ENCODE measurements around the gene KDELR3. TPM values are rescaled to one million over a fixed set of nuclear protein-coding genes. Genes with fewer than 3 reads are reported as not detected.

Gene KDELR3
- total and polyA plus RNA-seq, 10 of the 15 experiments (the other 5 are each of a cell fraction or from before 2014, with no cell fraction given) = 0.15 to 0.98 (median 0.25) TPM; not detected in 1

DNA sequence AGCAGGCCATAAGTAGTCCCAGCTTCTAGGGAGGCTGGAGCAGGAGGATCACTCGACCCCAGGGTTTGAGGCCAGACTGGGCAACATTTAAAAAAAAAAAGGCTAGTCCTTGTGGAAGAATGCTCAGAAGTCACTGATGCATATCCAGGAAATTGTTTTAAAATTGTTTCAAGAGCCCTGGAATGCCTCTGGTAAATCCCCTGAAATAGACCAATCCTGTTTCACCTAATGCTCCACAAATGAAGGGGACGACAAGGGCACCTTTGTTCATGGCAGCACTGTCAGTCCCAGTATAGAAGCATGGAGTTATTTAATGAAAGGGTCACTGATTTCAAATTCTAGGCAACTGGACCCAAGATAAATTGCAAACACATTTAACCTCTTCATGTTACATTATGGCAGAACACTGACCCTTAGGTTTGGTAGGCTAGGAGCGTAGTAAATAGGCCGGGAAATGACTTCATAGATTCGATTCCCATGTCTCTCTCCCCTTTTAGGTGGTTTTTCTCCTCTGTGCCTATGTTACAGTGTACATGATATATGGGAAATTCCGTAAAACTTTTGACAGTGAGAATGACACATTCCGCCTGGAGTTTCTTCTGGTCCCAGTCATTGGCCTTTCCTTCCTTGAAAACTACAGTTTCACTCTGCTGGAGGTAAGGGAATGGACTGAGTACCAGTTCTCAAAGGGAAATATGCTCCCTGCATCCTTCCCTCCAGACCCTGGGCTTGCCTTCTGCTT, 11.4 kb downstream of the KDELR3 start (continued):
- TF ChIP-seq, protein P1, sequence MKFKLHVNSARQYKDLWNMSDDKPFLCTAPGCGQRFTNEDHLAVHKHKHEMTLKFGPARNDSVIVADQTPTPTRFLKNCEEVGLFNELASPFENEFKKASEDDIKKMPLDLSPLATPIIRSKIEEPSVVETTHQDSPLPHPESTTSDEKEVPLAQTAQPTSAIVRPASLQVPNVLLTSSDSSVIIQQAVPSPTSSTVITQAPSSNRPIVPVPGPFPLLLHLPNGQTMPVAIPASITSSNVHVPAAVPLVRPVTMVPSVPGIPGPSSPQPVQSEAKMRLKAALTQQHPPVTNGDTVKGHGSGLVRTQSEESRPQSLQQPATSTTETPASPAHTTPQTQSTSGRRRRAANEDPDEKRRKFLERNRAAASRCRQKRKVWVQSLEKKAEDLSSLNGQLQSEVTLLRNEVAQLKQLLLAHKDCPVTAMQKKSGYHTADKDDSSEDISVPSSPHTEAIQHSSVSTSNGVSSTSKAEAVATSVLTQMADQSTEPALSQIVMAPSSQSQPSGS (IDR thresholded peaks at IDR 0.05; ENCODE audit: low read length) = no peak
- TF ChIP-seq SIN3A (IDR thresholded peaks at IDR 0.05; ENCODE audit: low read depth, low read length) = no peak

DNA sequence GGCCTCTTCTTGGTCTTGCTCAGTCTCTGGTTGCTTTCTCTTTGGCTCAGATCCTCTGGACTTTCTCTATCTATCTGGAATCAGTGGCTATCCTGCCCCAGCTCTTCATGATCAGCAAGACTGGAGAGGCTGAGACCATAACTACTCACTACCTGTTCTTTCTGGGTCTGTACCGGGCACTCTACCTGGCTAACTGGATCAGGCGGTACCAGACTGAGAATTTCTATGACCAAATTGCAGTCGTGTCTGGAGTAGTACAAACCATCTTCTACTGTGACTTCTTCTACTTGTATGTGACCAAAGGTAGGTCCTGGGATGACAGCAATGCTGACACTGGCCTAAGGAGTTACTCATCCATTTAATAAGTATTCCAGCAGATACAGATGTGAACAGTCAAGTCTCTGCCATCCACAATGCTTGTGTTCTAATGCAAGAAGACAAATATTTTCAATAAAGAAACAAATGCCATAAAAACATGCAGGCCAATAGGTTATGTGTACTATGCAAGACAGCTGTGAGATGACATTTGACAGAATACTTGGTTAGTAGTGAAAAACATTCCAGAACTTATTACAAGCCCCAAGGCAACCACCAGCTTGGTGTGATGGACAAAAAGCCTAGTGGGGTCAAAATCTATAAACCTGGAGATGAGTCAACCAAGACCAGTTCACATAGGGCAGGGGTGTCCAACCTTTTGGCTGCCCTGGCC, 13.4 kb downstream of the KDELR3 start:
- POLR2A ChIA-PET = interaction anchor here (0.5 kb wide), 1 partner anchor 21 kb away, joined by 4 read pairs; no protein-coding TSS in a partner anchor
- Histone ChIP-seq H3K9ac (ENCODE audit: control insufficient read depth, insufficient read depth, low read length) (no peak overlapping the region), H3K4me2 (ENCODE audit: control insufficient read depth, insufficient read depth) (no peak overlapping the region), H3K4me1 (ENCODE audit: control insufficient read depth, insufficient read depth, low read length) (no peaks in the 10 kb centered on the region), H3K27me3 (replicated peaks in 1 of 2; ENCODE audit: control insufficient read depth in 2 of 2, insufficient read depth in 2 of 2, low read length in 1 of 2) (no peaks in the 10 kb centered on the region), H3K4me3 (no peak overlapping the region), H2AFZ (ENCODE audit: control insufficient read depth, low read depth, low read length) (no peak overlapping the region), H3K79me2 (ENCODE audit: control insufficient read depth, insufficient read depth, low read length) (no peaks in the 10 kb centered on the region), H3K36me3 (ENCODE audit: control insufficient read depth in 2 of 2, insufficient read depth in 2 of 2, low read length in 1 of 2) (peaks cover 9 to 32% of the 10 kb centered on the region in 2 experiments), H3K27ac (ENCODE audit: control insufficient read depth, insufficient read depth) (no peak overlapping the region), H3K9me3 (replicated peaks; ENCODE audit: control insufficient read depth, insufficient read depth, low read length) (no peaks in the 10 kb centered on the region), H4K20me1 (ENCODE audit: control insufficient read depth, insufficient read depth) (no peaks in the 10 kb centered on the region; the same call in 1 of the 2 replicates)
- RAD21 ChIA-PET (ENCODE audit: unreplicated experiment) = no interaction called here
- BruUV-seq (replicated peaks) = no TSS peak
- FAIRE-seq (no peak), ATAC-seq (no peak; the same call in 2 of the 3 replicates), DNase-seq (ENCODE audit: low read depth, low spot score) (no peak)
- TF ChIP-seq JUND (IDR thresholded peaks at IDR 0.05; ENCODE audit: low read depth, low read length) (no peak), ZNF384 (IDR thresholded peaks at IDR 0.05; ENCODE audit: borderline replicate concordance, low read depth, low read length) (no peak), POU2F2 (IDR thresholded peaks at IDR 0.05; ENCODE audit: borderline replicate concordance, low read depth, low read length) (0 out of 3 replicates have a peak, but pooled peaks have one; percentile 8), ASH2L (IDR thresholded peaks at IDR 0.05; ENCODE audit: borderline replicate concordance, low read depth) (no peak), TARDBP (IDR thresholded peaks at IDR 0.05; ENCODE audit: borderline replicate concordance) (no peak), PML (IDR thresholded peaks at IDR 0.05; ENCODE audit: low read length) (0 out of 2 replicates have a peak, but pooled peaks have one; percentile 66), POLR2A (IDR thresholded peaks at IDR 0.05; ENCODE audit: low read depth, low read length) (0 out of 2 replicates have a peak, but pooled peaks have one; percentile 31)
- TF ChIP-seq, protein P2, sequence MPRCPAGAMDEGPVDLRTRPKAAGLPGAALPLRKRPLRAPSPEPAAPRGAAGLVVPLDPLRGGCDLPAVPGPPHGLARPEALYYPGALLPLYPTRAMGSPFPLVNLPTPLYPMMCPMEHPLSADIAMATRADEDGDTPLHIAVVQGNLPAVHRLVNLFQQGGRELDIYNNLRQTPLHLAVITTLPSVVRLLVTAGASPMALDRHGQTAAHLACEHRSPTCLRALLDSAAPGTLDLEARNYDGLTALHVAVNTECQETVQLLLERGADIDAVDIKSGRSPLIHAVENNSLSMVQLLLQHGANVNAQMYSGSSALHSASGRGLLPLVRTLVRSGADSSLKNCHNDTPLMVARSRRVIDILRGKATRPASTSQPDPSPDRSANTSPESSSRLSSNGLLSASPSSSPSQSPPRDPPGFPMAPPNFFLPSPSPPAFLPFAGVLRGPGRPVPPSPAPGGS (IDR thresholded peaks at IDR 0.05; ENCODE audit: borderline replicate concordance, insufficient read depth, low read depth, low read length, poor library complexity, severe bottlenecking) = peak; percentile 31
- TF ChIP-seq, protein P3, sequence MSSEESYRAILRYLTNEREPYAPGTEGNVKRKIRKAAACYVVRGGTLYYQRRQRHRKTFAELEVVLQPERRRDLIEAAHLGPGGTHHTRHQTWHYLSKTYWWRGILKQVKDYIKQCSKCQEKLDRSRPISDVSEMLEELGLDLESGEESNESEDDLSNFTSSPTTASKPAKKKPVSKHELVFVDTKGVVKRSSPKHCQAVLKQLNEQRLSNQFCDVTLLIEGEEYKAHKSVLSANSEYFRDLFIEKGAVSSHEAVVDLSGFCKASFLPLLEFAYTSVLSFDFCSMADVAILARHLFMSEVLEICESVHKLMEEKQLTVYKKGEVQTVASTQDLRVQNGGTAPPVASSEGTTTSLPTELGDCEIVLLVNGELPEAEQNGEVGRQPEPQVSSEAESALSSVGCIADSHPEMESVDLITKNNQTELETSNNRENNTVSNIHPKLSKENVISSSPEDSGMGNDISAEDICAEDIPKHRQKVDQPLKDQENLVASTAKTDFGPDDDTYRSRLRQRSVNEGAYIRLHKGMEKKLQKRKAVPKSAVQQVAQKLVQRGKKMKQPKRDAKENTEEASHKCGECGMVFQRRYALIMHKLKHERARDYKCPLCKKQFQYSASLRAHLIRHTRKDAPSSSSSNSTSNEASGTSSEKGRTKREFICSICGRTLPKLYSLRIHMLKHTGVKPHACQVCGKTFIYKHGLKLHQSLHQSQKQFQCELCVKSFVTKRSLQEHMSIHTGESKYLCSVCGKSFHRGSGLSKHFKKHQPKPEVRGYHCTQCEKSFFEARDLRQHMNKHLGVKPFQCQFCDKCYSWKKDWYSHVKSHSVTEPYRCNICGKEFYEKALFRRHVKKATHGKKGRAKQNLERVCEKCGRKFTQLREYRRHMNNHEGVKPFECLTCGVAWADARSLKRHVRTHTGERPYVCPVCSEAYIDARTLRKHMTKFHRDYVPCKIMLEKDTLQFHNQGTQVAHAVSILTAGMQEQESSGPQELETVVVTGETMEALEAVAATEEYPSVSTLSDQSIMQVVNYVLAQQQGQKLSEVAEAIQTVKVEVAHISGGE (CRISPR knock-in tag; IDR thresholded peaks at IDR 0.05) = no peak
- in situ Hi-C loops (cut with MboI) (no loop called here), intact Hi-C loops (cut with micrococcal nuclease; ENCODE audit: unreplicated experiment) (loop anchor here (10.0 kb wide), 1 partner anchor 427 kb away; the partner anchor contains the start of gene PICK1)
- 98% methylated on average over 3 of the region's 3 CpGs for WGBS (ENCODE audit: insufficient coverage, insufficient replicate concordance, low lambda C conversion rate, missing lambda C conversion rate)
- CTCF ChIA-PET = interaction anchor here (0.6 kb wide), 1 partner anchor 591 kb away, joined by 3 read pairs; no protein-coding TSS in a partner anchor
- SMC1A ChIA-PET (ENCODE audit: uncharacterized antibody, unreplicated experiment) = interaction anchor here (1.6 kb wide), 1 partner anchor 10 kb away, joined by 6 read pairs; no protein-coding TSS in a partner anchor
